ENCODE measurements around the gene GPRC5B.

Gene GPRC5B

DNA sequence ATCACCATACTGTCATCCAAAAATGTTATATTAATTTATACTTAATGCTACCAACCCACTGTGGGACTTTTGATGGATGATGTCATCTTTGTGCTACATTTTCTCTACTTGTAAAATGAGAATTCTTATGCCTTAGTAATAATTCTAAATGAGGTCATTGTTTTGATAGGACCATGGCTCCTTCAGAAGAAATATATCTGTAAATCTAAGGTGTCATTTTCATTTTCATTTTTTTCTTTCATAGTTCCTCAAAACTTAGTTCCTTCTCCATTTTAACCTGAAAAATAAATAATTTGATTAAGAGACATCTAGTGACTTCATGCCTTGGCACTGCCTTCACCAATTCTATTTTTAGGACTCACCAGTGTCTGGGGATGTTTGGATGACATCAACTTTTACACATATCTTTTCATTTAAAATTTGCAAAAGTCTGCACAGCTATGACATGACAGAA lies 48.7 kb downstream of the GPRC5B start:
- H3K27ac ChIP-seq, result no peak overlapping the region
- TF ChIP-seq, protein P1, sequence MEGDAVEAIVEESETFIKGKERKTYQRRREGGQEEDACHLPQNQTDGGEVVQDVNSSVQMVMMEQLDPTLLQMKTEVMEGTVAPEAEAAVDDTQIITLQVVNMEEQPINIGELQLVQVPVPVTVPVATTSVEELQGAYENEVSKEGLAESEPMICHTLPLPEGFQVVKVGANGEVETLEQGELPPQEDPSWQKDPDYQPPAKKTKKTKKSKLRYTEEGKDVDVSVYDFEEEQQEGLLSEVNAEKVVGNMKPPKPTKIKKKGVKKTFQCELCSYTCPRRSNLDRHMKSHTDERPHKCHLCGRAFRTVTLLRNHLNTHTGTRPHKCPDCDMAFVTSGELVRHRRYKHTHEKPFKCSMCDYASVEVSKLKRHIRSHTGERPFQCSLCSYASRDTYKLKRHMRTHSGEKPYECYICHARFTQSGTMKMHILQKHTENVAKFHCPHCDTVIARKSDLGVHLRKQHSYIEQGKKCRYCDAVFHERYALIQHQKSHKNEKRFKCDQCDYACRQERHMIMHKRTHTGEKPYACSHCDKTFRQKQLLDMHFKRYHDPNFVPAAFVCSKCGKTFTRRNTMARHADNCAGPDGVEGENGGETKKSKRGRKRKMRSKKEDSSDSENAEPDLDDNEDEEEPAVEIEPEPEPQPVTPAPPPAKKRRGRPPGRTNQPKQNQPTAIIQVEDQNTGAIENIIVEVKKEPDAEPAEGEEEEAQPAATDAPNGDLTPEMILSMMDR (IDR thresholded peaks at IDR 0.05), result no peak
- no peak for TF ChIP-seq ZFX (IDR thresholded peaks at IDR 0.05; ENCODE audit: borderline replicate concordance)

DNA sequence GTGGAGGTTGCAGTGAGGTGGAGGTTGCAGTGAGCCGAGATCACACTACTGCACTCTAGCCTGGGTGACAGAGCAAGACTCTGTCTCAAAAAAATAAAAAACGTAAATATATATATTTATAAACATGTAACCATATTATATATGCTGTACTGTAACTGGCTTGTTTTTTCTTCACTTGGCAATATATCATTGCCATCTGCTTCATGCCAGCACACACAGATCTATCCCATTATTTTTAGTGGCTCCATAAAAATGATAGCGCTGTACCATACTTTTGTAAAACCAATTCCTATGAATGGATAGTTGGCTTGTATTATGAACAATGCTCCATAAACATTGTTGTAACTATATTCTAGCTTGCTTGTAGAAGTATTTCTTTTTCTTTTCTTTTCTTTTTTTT lies 49.5 kb downstream of the GPRC5B start:
- H3K27ac ChIP-seq, result no peak overlapping the region
- no peak for TF ChIP-seq ZFX (IDR thresholded peaks at IDR 0.05; ENCODE audit: borderline replicate concordance)

DNA sequence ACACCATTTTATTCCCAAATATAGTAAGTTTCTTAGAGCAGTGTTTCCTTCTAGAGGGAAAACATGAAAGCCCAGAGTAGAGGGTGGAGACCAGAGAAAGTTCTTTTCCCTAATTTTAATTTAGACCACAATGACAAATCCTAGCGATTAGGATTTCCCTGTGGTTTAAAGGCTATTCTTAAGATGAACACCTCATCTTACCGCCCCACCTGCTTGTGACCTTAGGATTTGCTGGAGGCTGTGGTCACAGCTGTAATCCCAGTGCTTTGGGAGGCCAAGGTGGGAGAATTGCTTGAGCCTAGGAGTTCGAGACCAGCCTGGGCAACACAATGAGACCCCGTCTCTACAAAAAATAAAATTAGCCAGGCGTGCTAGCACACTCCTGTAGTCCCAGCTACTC lies 51.1 kb downstream of the GPRC5B start:
- H3K27ac ChIP-seq, result no peak overlapping the region
- no peak for TF ChIP-seq ZFX (IDR thresholded peaks at IDR 0.05; ENCODE audit: borderline replicate concordance)
- TF ChIP-seq, protein P1 (IDR thresholded peaks at IDR 0.05), result no peak

DNA sequence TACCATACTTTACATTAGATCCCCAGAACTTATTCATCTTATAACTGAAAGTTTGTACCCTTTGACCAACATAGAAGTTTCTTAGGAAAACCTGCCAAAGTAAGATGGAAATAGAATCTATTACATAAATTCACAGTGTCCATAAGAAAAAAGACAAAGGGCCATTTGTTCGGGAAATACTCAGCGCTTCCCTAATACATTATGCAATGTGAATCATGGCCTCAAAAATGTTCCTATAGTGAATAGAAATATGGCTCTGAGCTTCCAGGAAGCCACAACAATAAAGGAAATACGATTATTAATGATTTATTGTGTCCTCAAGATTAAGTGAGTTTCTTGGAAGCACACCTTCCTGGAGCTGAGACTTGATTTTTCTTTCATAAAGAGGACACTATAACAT lies 51.5 kb downstream of the GPRC5B start:
- TF ChIP-seq, protein P1 (IDR thresholded peaks at IDR 0.05), result no peak
- no peak for TF ChIP-seq ZFX (IDR thresholded peaks at IDR 0.05; ENCODE audit: borderline replicate concordance)
- H3K27ac ChIP-seq, result no peak overlapping the region

DNA sequence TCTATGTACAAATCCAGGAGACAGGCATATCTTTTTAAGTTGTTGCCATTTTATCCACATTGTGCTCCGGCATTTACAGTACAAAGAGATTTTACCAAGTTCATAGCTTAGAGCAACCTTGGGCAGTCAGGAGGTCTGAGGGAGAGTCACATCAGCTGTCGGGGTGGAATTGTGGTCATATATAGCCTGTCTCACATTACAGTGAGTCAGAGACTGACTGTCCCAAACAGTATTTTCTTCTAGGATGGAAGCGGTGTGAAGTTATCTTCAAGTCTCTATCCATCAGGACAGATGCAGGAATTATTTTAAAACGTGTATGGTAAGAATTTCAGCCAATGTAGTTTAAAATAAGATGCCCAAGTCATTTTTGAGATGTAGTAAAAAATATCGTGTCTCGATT lies 53.0 kb downstream of the GPRC5B start:
- TF ChIP-seq, protein P1 (IDR thresholded peaks at IDR 0.05), result no peak
- TF ChIP-seq ZFX (IDR thresholded peaks at IDR 0.05; ENCODE audit: borderline replicate concordance), result no peak
- H3K27ac ChIP-seq, result no peak overlapping the region

DNA sequence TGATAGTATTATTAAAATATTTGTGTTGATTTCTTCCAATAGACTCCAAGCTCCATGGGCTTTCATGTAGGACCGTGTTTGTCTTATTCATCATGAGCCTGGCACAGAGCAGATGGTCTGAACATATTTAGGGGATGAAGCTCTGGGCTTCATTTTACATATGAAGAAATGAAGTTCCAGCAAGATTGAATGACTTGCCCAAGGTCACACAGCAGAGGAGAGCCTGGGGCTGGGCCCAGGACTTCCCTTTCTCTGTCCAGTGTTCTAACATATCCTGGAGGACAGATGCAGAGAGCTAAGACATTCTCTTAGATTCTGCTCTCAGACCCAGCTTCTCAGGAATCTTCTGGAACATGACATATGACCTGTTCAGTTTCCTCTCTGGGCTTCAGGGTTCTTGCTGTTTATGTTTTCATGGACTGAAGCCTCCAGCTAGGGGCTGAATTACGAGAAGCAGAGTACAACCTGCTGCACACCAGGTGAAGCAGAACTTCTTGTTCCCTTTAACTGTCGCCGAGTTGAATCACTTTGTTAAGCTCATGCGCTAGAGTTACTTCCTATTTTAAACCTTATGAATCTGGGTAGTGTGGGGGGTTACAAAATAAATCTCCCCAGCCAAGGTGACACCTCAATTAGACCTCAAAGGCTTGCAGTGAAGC lies 53.6 kb downstream of the GPRC5B start:
- TF ChIP-seq ZFX (IDR thresholded peaks at IDR 0.05; ENCODE audit: borderline replicate concordance), result no peak
- TF ChIP-seq, protein P1 (IDR thresholded peaks at IDR 0.05), result no peak
- no peak overlapping the region for H3K27ac ChIP-seq

DNA sequence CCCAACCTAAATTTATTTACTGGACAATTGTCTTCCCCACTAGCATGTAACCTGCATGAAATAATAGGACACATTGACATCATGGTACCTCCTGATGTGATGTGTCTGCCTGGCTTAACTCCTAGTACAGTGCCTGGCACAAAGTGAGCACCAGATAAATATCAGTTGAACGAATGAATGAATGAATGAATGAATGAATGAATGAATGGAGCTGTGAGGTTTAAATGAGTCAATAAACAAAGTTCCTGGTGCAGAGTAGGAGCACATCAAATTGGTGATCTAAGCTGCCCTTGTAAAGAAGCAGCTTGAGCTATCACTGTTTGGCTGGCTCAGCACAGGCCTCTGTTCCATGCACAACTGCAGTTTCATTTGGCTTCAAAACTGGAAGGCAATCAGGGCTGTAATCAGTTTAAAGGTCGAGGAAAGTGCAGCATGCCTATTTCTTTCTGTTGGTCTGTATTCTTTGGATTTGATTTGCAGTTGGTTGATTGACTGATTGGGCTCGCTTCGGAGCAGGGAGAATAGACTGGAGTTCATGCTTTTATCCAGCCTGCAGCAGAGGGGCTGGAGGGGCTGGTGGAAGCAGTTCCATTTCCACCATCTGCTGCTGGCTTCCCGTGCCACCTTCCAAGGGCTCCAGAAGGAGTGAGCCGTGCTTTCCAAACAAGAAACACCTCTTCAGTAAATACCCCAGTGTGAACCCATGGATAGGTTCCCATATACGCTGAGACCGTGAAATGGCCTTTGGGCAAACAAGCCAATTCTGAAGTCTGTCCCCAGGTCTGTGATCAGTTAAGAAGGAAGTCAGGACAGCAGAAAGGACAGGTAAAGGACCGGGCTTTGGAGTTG lies 54.6 kb downstream of the GPRC5B start:
- no peak overlapping the region for H3K27ac ChIP-seq
- no peak for TF ChIP-seq ZFX (IDR thresholded peaks at IDR 0.05; ENCODE audit: borderline replicate concordance)
- TF ChIP-seq, protein P1 (IDR thresholded peaks at IDR 0.05), result no peak
